MM.1S (cell line): ENCODE measurements around the gene KBTBD3.
A peak's percentile ranks its signal among the peaks of the same experiment; 100 is the strongest.

Source experiments
- DNase-seq: peaks from one replicate; pipeline ENCODE4 v3.0.0-alpha.2; 2015
- H2AFZ ChIP-seq: fragments of 300-600 bp; sonication (generic); 2 replicates; pipeline ENCODE4 v1.6.0; 2016; ENCODE audit warnings: antibody characterized with exemption, low read length
- H3F3A ChIP-seq: fragments of 300-600 bp; sonication (generic); 2 replicates; pipeline ENCODE4 v1.6.1; 2016; ENCODE audit warnings: mild to moderate bottlenecking, antibody characterized with exemption, low read length, moderate library complexity, mixed read lengths; ENCODE audit not compliant: insufficient read depth
- H3K27ac ChIP-seq: fragments of 300-600 bp; sonication (generic); 2 replicates; pipeline ENCODE4 v1.5.1; 2016; ENCODE audit warnings: mild to moderate bottlenecking, low read length
- H3K27me3 ChIP-seq: fragments of 300-600 bp; sonication (generic); replicated peaks from 2 replicates; pipeline ENCODE4 v1.6.0; 2016; ENCODE audit warnings: low read length; ENCODE audit not compliant: insufficient read depth
- H3K36me3 ChIP-seq: fragments of 300-600 bp; sonication (generic); replicated peaks from 2 replicates; pipeline ENCODE4 v1.6.1; 2016; ENCODE audit warnings: mild to moderate bottlenecking, low read length, mixed read lengths; ENCODE audit not compliant: insufficient read depth
- H3K4me1 ChIP-seq: fragments of 300-600 bp; sonication (generic); 2 replicates; pipeline ENCODE4 v1.6.1; 2016; ENCODE audit warnings: low read length, mixed read lengths
- H3K4me2 ChIP-seq: fragments of 300-600 bp; sonication (generic); 2 replicates; pipeline ENCODE4 v1.6.0; 2016; ENCODE audit warnings: low read depth, low read length
- H3K4me3 ChIP-seq: fragments of 300-600 bp; sonication (generic); 2 replicates; pipeline ENCODE4 v1.5.1; 2016; ENCODE audit warnings: low read length, mixed read lengths
- H3K79me2 ChIP-seq: fragments of 300-600 bp; sonication (generic); 2 replicates; pipeline ENCODE4 v1.6.1; 2016; ENCODE audit warnings: mixed run types, low read length, mixed read lengths
- H3K9ac ChIP-seq: fragments of 300-600 bp; sonication (generic); 2 replicates; pipeline ENCODE4 v1.6.1; 2016; ENCODE audit warnings: low read length, mixed read lengths
- H3K9me2 ChIP-seq: fragments of 300-600 bp; sonication (generic); replicated peaks from 2 replicates; pipeline ENCODE4 v1.6.1; 2016; ENCODE audit warnings: mild to moderate bottlenecking, low read length, mixed read lengths; ENCODE audit not compliant: insufficient read depth
- H3K9me3 ChIP-seq: fragments of 300-600 bp; sonication (generic); replicated peaks from 2 replicates; pipeline ENCODE4 v1.6.1; 2016; ENCODE audit warnings: mild to moderate bottlenecking, low read length, mixed read lengths; ENCODE audit not compliant: insufficient read depth
- H4K20me1 ChIP-seq: fragments of 300-600 bp; sonication (generic); 2 replicates; pipeline ENCODE4 v1.6.1; 2016; ENCODE audit warnings: mild to moderate bottlenecking, low read length, moderate library complexity, mixed read lengths; ENCODE audit not compliant: insufficient read depth
- EZH2 ChIP-seq: fragments of 300-600 bp; sonication (generic); optimal IDR thresholded peaks from 2 replicates; pipeline ENCODE3; 2017; ENCODE audit warnings: low read depth, mild to moderate bottlenecking, antibody characterized with exemption, low read length, mixed read lengths
- EZH2phosphoT487 ChIP-seq: fragments of 300-600 bp; sonication (generic); IDR thresholded peaks from 2 replicates; pipeline ENCODE4 v1.6.1; 2018; ENCODE audit warnings: antibody characterized with exemption, low read length
- TF ChIP-seq, protein P1 (sequence below): fragments of 300-600 bp; sonication (generic); IDR thresholded peaks from 2 replicates; pipeline ENCODE4 v1.5.1; 2016; ENCODE audit warnings: antibody characterized with exemption, low read length, mixed read lengths

KBTBD3 gene

DNA sequence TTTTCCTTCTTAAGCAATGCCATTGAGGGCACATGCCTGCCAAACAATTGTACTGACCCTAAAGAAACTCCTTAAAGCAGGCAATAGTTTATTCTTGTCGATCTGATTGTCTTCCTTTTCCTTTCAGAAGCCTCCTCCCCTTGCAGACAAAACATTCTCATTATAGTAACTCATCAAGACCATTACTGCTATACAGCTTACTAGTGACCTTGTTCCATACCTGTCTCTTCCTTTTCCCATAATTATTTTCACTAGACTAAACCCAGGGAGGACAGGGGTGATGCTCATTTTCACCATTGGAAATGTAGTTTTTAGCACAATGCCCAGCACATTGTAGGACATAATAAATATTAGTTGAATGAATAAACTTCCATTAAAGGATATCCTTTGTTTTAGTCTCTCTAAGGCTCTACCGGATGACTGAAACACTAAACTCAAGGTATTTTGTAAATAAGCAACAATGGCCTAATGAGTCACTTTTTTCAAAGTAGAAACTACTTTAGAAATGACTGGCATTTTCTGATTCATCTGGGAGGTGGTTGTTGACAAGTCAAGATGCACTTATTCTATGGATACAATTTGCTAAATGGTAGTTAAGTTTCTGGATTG, 45.8 kb downstream of the KBTBD3 start:
- no peaks in the 10 kb centered on the region for H3K9me2 ChIP-seq
- H3K36me3 ChIP-seq, result no peaks in the 10 kb centered on the region
- H3K4me1 ChIP-seq, result no peaks in the 10 kb centered on the region
- TF ChIP-seq EZH2phosphoT487, result no peak
- TF ChIP-seq, protein P1, sequence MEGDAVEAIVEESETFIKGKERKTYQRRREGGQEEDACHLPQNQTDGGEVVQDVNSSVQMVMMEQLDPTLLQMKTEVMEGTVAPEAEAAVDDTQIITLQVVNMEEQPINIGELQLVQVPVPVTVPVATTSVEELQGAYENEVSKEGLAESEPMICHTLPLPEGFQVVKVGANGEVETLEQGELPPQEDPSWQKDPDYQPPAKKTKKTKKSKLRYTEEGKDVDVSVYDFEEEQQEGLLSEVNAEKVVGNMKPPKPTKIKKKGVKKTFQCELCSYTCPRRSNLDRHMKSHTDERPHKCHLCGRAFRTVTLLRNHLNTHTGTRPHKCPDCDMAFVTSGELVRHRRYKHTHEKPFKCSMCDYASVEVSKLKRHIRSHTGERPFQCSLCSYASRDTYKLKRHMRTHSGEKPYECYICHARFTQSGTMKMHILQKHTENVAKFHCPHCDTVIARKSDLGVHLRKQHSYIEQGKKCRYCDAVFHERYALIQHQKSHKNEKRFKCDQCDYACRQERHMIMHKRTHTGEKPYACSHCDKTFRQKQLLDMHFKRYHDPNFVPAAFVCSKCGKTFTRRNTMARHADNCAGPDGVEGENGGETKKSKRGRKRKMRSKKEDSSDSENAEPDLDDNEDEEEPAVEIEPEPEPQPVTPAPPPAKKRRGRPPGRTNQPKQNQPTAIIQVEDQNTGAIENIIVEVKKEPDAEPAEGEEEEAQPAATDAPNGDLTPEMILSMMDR, result no peak
- no peak for TF ChIP-seq EZH2
- no peak for DNase-seq
- no peak overlapping the region for H3K4me2 ChIP-seq
- H2AFZ ChIP-seq, result no peak overlapping the region
- H3K27ac ChIP-seq, result no peak overlapping the region
- no peaks in the 10 kb centered on the region for H4K20me1 ChIP-seq
- H3F3A ChIP-seq, result no peaks in the 10 kb centered on the region
- no peaks in the 10 kb centered on the region for H3K27me3 ChIP-seq
- no peaks in the 10 kb centered on the region for H3K9me3 ChIP-seq
- H3K79me2 ChIP-seq, result no peaks in the 10 kb centered on the region
- no peak overlapping the region for H3K4me3 ChIP-seq
- no peak overlapping the region for H3K9ac ChIP-seq

DNA sequence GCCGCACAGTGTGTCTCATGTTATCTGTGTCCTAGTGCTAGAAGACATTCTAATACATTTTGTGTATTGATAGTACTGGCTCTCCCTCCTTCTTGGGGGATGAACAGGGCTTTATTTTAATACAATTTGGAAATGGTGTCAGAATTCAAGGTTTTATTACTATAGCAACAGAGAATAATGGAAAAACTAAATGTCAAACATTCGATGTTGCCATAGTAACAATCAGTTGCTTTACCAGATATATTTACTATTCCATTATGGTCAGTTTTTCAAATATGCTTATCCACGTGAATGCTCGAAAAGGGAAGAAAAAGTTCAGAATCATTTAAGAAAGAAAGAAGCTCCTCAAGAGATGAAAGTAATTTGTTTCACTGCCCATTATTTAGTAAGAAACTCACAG, 46.5 kb downstream of the KBTBD3 start:
- no peak overlapping the region for H3K9ac ChIP-seq
- H3K9me2 ChIP-seq, result no peaks in the 10 kb centered on the region
- H3K36me3 ChIP-seq, result no peaks in the 10 kb centered on the region
- DNase-seq, result no peak
- no peak overlapping the region for H3K4me3 ChIP-seq
- no peaks in the 10 kb centered on the region for H4K20me1 ChIP-seq
- H3K79me2 ChIP-seq, result no peaks in the 10 kb centered on the region
- H3K4me1 ChIP-seq, result no peaks in the 10 kb centered on the region
- no peaks in the 10 kb centered on the region for H3K9me3 ChIP-seq
- no peaks in the 10 kb centered on the region for H3F3A ChIP-seq
- H3K27me3 ChIP-seq, result no peaks in the 10 kb centered on the region
- no peak overlapping the region for H2AFZ ChIP-seq
- H3K4me2 ChIP-seq, result no peak overlapping the region
- H3K27ac ChIP-seq, result no peak overlapping the region
- no peak for TF ChIP-seq EZH2phosphoT487
- no peak for TF ChIP-seq EZH2
- TF ChIP-seq, protein P1, result no peak

DNA sequence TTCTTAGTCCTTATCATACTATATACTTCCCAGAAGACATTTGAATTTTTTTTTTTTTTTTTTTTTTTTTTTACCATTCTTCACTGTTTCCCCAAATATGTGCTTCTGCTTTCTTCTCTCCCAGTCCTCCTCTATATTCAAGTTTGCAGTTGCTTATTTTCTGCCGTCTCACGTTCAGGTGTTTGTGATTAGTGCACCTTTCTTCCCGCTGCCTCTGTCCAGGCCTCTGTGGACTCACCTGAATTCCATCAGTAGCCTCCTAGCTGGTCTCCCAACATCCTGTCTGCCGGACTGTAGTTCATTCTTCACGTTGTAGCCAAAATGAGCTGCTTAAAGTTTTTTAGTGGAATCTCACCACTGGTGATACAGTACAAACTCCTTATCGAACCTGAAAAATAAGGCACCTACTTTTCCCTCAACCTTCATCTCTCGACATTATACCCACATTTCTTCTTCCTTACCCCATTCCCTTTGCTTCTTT, 54.3 kb downstream of the KBTBD3 start:
- TF ChIP-seq, protein P1, result no peak
- TF ChIP-seq EZH2 (no peak), EZH2phosphoT487 (no peak)
- peaks cover 32% of the 10 kb centered on the region for H3K79me2 ChIP-seq
- H3K27me3 ChIP-seq, result no peaks in the 10 kb centered on the region
- H3K9ac ChIP-seq, result peak overlapping the region; percentile 26; the same call in 1 of the 2 replicates
- H3K9me3 ChIP-seq, result no peaks in the 10 kb centered on the region
- H3K9me2 ChIP-seq, result no peaks in the 10 kb centered on the region
- H3K4me3 ChIP-seq, result peak overlapping the region; percentile 90
- no peaks in the 10 kb centered on the region; the same call in 1 of the 2 replicates for H3K36me3 ChIP-seq
- H3K27ac ChIP-seq, result peak overlapping the region; percentile 60; the same call in 1 of the 2 replicates
- no peaks in the 10 kb centered on the region for H4K20me1 ChIP-seq
- no peak for DNase-seq
- peak overlapping the region; percentile 67 for H3K4me2 ChIP-seq
- H2AFZ ChIP-seq, result peak overlapping the region; percentile 100
- H3F3A ChIP-seq, result peaks cover 6% of the 10 kb centered on the region; the same call in 1 of the 2 replicates
- peaks cover 12% of the 10 kb centered on the region for H3K4me1 ChIP-seq
